HG03066 (cell line): ENCODE results near the gene CEP162.
A peak's percentile ranks its signal among the peaks of the same experiment; 100 is the strongest.
"Not testable (repeated sequence)": the region's sequence is repeated elsewhere in the genome, so short reads cannot be mapped to it uniquely, and the experiment has no call there.

Experiments used
- ATAC-seq: cut with Tn5 transposase; IDR thresholded peaks from one replicate; pipeline ENCODE4 v1.9.1; 2021; ENCODE audit warnings: low read depth; ENCODE audit not compliant: unreplicated experiment

The CEP162 gene, protein sequence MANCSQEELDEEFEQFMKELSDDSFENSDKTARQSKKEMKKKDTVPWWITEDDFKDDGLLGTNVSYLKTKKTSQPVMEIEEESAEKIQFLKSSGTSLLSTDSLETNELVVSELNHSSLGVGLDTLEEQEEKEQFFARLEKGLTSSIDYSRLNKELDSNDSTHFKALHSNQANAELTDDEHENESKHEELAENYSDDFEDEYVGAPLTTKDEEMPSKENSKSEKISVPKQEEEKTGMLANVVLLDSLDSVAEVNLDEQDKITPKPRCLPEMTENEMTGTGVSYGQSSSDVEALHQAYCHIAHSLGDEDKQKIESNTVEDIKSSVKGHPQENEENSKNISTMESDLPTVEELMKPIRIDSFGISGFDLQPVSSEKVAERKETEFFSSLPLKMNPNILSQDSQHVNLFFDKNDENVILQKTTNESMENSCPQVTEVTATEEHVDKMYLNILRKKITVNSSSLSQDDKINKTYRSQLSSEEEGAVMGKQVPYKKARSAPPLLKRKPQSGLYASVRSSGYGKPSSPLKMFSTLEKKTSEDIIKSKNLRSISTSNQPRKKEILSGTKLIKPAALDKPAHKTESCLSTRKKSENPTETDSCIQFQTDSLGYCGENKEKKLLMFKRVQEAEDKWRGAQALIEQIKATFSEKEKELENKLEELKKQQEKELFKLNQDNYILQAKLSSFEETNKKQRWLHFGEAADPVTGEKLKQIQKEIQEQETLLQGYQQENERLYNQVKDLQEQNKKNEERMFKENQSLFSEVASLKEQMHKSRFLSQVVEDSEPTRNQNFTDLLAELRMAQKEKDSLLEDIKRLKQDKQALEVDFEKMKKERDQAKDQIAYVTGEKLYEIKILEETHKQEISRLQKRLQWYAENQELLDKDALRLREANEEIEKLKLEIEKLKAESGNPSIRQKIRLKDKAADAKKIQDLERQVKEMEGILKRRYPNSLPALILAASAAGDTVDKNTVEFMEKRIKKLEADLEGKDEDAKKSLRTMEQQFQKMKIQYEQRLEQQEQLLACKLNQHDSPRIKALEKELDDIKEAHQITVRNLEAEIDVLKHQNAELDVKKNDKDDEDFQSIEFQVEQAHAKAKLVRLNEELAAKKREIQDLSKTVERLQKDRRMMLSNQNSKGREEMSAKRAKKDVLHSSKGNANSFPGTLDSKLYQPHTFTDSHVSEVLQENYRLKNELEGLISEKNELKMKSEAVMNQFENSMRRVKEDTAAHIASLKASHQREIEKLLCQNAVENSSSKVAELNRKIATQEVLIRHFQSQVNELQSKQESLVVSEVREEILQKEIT (N-terminal part only)

DNA sequence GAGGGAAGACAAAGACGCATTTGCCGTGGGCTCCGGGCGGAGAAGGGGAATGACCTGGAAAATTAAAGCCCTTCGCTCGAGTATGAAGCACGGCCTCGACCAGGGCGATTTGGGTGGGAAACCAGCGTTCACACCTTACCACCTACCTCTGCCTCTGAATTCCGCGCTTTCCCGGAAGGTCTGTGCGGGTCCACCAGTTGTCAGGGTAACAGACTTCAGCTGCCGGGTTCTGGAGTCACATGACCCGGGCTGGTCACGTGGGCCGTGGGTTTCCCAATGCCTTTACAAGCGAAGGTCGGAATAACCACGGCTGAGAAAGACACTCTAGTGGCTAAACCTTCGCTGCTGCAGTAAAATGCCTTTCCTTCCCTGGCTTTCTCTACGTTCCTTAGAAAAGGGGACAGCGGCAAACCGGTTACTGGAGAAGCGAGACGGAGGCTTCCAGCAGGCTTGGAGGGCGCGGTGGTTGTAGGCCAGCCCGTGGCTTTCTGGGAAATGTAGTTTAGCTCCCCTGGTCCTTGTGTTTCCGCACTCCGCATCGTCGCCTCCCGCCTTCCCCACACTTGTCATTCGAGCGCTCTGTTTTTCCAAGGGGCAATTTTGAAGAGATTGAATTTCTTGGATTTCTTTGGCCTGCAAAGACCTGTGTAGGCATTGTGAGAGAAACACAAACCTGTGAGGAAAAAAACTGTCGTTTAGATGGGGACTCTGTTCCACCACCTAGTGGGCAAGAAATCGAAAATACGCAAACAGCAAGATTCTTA, at the start of gene CEP162:
TSS of gene CEP162 (minus strand) at position 210 of the 764 bp plus-strand sequence. CDS start 1,250 bp downstream, outside the sequence.
- peak; percentile 98 for ATAC-seq

DNA sequence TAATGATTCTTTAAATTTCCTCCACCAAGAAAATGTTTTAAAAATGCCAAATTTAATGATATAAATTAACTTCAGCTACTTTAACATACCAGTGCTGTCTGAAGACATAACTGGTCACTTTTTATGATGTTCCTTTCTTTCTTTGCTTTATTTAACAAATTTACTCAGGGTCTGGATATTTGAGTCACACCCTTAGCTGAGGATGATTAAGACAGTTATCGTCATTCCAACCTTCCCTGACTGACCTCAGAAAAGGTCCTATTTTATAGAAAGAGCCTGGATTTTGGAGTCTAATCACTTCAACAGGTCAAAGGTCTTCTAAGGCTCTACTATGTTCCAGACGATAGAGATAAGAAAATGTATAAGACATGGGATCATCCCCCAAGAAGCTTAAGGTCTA, 47.4 kb upstream of the CEP162 start:
- no peak for ATAC-seq

DNA sequence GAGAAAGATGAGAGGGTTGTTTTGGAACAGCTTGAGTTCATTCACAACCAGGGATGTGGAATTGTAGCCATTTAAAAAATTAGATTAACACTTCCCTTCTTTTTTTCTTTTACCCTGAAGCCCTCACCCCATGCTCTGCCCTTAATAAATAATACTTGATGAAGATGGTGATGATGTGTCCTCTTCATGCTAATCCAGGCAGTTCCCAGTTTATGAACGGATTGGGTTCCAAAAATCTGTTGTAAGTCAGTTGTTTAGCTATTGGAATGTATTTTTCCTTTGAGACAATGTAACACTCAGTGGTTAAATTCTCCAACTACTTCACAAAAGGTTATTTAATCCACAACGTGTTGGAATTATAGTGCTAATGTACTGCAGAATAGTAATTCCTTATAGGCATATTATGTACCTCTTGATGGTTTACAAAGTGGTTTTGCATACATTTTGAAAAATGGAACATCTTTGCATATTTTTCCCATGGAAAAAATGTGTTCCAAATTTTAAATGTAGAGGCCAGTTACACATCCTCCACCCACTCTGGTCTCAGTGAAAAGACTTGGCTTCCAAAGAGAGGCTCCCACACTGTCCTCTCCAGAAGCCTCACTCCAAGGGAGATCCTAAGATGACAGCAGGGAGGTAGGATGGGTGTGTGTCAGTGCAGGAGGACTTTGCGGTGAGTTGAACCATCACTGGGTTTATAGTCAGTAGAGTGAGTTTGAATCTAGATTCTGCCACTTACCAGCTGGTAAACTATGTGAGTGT, 45.8 kb upstream of the CEP162 start:
- ATAC-seq = no peak

DNA sequence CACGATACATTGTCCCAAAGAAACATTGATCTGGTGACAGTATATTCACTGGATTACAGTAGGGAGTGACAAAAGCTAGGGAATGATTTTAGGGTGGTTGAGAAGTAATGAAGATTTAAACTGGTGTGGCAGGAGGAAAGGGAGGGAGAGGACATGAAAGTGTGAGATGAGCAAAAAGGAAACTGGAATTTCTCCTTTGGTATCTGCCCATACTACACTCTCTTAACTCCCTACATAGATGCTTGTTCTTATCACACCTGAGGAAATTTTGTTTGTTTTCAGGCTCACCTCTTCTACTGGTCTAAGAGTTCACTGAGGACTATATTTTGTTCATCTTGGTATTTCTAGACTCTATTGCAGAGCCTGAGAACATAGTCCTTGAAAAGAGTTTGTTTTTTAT, 44.9 kb upstream of the CEP162 start:
- no peak for ATAC-seq

DNA sequence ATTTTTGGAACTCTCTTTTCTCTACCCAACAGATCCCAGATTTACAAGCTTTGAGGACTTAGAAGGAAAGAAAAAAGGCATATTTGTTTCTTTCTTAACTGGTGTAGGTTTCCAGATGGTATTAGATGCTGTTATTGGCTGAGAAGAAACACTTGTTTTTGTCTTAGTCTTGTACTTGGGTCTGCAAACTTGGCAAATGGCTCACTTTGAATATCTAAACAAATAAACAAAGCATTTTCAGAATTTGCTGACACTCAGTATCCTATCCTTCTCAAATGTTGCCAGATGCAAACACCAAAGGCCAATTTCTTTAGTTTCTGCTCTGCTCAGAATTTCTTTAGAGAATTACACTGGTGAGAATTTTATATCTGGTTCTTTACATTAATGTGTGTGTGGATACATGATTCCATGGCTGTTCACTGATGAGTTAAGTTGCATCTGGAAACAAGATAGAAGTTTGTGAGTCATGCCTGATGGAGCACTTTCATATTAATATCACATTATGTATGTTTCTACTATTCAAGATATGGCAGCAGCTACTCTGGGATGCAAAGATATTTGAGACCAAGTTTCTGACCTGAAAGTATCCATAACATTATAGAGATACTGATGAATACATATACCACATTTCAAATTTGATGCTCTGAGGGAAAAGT, 43.7 kb upstream of the CEP162 start:
- ATAC-seq = no peak

DNA sequence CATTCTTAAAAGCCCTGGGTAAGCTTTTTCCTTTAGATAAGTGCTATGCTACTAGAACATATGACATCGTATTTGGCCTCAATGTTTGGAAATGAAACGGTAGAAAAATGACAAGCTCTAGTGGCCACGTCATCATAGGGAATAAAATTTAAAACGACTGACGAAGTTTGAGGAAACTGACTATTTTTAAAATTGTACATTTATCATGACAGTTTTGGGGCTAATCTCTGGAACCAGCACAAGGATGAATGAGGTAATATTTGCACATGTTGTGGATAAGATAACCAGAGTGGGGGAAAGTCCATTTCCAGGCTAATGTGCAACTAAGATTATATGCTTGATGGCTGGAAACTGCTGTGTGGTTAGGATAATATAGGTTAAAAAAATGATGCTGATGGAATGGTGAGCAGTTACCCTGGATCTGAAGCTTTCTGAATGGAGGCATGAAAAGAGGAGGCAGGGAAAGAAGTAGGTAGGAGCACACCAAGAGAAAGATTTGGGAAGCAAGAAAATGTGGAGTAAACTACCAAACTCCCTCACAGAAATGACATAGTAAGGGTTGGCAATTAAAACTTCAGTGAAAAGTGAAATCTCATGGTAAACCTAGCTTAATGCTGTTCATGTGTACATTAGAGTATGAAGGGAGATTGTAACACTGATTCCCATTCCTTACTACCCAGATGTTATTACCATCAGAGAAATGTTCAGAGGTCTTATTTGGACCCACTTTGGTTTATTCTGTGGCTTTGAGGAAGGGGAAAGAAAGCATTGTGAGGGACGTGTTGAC, 42.7 kb upstream of the CEP162 start:
- ATAC-seq = no peak

DNA sequence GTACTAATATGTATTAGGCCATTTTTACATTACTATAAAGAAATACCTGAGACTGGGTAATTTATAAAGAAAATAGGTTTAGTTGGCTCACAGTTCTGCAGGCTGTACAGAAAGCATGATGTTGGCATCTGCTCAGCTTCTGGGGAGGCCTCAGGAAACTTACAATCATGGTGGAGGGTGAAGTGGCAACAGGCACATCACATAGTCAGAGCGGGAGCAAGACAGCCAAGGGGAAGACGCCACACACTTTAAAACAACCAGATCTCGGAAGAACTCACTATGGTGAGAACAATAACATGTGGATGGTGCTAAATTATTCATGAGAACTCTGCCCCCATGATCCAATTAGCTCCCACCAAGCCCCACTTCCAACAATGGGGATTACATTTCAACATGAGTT, 41.3 kb upstream of the CEP162 start:
- no peak for ATAC-seq

DNA sequence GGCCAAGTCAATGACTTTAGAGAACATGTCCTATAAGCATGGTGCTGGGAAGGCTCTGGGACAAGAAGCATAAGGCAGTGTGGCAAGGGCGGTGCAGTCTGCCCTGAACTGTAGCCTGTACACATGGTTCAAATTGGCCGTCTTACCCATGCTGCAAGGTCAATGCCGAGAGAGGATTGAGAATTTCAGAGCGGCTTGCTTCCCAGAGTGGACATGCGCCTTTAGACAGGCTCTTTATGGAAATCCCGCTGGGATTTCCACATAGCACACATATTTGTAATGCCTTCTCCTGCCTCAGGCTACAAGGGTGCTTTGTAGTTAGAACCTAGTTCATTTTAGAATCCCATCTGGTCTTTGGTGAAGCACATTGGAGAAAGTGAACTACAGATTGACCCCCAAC, 36.1 kb upstream of the CEP162 start:
- ATAC-seq = no peak

DNA sequence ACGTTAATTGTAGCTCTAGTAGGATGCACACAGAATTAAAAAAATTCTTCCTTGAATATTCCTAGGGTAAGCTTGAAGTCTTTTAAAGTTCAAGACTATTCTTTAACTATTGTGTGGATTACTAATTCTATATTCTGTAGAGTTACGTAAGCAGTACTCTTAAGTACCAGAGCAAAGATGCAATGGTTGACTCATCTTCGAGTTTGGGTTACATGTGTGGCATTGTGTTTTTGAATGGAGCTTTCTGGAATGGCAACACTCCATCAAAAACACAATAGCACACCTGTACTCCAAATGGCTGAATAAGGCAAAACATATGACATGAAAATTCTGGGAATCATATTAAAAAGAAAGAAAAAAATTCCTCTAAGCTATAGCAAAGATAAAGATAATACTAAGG, 33.5 kb upstream of the CEP162 start:
- ATAC-seq = no peak

DNA sequence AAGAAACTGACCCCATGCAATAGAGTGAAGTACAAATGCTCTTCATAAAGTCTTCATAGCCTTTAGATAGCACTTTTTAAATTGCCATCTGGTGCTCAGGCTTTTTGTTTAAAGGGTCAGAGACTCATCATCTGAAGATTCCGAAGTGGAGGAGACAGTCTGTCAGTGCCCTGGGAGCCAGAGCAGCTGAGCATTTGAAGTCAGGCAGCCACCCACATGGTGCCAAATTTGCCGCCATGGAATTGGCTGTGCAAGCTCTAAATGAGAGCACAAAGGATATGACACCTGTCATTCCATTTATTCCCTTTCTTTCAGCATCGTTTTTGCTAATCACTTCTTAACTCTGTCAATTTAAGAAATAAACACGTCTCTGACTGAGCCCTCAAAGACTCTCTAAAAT, 32.8 kb upstream of the CEP162 start:
- no peak for ATAC-seq

DNA sequence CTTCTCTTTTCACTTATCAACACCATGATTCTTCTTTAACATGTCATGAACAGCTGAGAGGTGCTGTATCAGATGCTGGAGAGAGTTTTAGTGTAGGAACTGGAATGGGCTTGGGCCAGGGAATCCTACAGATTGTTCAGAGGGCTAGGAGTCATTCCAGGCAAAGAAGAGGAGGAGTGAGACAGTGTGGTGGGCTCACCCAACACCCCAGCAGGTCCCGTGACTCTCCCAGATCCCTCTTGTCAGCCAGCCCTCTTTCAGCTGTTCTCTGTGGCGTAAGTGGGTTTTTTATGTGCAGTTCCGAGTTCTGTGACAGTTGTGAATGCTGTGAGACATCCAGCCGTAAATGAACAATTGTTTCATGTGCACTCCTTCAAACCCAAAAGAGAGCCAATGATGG, 31.4 kb upstream of the CEP162 start:
- no peak for ATAC-seq

DNA sequence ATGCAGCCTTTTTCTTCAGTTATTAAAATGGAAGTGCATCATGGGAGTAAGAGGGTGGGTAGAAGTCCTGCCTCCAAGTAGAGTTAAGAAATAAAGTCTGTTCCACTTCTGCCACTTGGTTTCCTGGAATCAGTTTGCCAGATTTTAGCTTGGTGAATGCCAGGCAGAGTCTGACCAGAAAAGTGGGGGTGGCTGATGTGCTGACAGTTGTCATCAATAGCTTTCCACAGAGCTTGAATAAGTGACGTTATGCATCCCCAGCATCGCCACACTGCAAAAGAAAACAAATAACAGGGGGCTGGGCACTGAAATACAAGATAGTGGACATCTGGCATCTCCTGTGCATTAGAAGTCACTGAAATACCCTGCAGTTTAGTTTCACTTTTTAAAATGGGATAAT, 30.8 kb upstream of the CEP162 start:
- ATAC-seq = no peak

DNA sequence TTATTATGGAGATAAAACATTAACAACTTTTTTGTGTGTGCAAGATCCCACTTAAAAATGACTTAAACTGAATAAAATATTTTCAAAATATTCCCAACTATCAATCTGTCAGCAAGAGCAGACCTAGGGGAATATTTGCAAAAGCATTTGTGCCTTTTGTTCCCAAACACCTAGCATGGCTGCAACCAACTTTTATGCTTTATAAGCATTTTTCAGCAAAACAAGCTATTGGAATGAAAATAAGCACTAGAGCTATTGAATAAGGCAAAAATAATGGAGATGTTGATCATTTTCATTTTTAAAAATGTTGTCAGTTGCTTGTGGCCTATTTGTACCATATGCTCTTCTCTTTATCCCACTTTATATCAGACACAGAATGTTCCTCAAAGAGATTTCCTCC, 28.2 kb upstream of the CEP162 start:
- ATAC-seq = no peak

DNA sequence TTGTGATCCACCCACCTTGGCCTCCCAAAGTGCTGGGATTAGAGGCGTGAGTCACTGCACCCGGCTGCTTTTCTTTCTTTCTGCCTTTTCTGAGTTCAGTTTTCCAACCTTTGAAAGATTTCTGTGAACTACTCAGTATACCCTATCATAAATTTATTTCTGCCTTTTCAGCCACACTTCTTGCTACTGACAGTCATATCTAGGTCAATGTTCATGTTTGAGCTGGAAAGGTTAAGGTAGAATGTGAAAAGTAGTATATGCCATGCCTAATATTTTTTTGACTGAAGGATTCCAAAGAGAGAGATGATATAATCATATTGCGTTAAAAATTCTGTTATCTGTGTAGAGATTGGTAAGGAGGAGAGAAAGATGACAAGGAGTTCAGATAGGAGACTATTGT, 25.9 kb upstream of the CEP162 start:
- no peak for ATAC-seq

DNA sequence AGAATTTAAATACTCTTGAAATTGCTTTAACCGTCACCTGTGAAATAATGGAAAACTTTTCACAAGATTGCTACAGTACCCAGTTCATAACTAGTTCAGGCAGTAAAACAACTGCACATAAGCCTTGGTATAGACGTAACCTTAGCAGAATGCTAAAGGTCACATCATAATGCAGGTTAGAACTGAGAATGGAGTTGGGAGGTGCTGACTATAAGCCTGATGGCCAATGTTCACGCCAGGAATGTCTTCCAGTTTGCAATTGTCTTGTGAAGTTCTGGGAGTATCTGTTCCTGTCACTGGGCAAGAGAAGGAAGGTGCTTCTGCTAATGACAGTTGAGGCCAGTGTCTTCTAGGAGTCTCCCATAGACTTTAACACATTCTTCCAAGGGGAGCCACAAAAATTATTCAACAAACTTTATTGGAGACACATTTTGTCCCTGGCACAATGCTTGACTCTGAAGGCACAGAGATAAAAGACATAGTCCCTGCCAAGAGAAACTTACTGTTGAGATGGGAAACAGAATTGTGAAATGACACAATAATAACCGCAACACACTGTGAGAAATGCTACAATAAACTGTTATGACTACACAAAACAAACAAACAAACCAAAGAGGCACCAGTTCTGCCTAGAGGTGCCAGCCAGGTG, 24.6 kb upstream of the CEP162 start:
- ATAC-seq = no peak

DNA sequence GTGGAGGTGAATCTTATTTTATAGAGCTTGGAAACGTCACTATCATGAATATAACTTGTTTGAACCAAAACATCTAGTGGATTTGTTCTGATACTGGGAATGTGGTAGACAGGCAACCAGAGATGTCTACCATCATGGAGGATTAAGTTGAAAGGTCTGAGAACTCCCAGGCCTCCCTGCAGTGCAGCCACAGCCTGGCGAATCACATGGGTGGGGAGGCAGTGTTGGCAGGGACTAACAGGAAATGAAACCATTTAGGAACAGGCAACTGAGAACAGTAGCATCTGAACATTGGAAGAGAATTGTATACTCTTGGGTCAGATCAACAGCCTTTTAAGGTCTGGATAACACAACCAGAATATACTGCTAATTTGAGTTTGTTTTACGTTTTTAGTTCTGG, 22.3 kb upstream of the CEP162 start:
- no peak for ATAC-seq

DNA sequence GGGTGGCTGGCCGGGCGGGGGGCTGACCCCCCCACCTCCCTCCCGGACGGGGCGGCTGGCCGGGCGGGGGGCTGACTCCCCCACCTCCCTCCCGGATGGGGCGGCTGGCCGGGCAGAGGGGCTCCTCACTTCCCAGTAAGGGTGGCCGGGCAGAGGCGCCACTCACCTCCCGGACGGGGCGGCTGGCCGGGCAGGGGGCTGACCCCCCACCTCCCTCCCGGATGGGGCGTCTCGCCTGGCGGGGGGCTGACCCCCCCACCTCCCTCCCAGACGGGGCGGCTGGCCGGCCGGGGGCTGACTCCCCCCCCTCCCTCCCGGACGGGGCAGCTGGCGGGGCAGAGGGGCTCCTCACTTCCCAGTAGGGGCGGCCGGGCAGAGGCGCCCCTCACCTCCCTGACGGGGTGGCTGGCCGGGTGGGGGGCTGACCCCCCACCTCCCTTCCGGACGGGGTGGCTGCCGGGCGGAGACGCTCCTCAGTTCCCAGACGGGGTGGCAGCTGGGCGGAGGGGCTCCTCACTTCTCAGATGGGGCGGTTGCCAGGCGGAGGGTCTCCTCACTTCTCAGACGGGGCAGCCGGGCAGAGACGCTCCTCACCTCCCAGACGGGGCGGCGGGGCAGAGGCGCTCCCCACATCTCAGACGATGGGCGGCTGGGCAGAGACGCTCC, 17.1 kb upstream of the CEP162 start:
- not testable (repeated sequence) for ATAC-seq
